Calu3 (cell line): ENCODE results near the gene MZF1. TPM values are rescaled to one million over a fixed set of nuclear protein-coding genes. Genes with fewer than 3 reads are reported as not detected.

Experiments
- BruUV-seq: library from RNA; stranded (reverse); fragments of 400-500 nt; replicated peaks from 2 replicates; lab custom pipeline; 2021; lab: Mats Ljungman, UMichigan
- CTCF ChIA-PET: fragments of 300-600 bp; sonication (Branson Sonifier 250); formaldehyde crosslinking; loops from one replicate; lab custom pipeline; 2022; ENCODE audit warnings: antibody characterized with exemption; lab: Charles Lee
- DNase-seq: peaks from one replicate; pipeline ENCODE4 v3.0.0; 2022
- H3K27ac Mint-ChIP-seq: one replicate; pipeline ENCODE4 v1.8.0; 2022; ENCODE audit warnings: mixed read lengths; ENCODE audit not compliant: unreplicated experiment
- H3K27me3 Mint-ChIP-seq: one replicate; pipeline ENCODE4 v1.8.0; 2022; ENCODE audit warnings: mixed read lengths; ENCODE audit not compliant: unreplicated experiment
- H3K36me3 Mint-ChIP-seq: one replicate; pipeline ENCODE4 v1.8.0; 2022; ENCODE audit warnings: mild to moderate bottlenecking, moderate library complexity, mixed read lengths; ENCODE audit not compliant: insufficient read depth, unreplicated experiment
- H3K4me1 Mint-ChIP-seq: one replicate; pipeline ENCODE4 v1.8.0; 2022; ENCODE audit warnings: mild to moderate bottlenecking, low read depth, mixed read lengths; ENCODE audit not compliant: unreplicated experiment
- H3K4me3 Mint-ChIP-seq: one replicate; pipeline ENCODE4 v1.8.0; 2022; ENCODE audit warnings: mild to moderate bottlenecking, low read depth, moderate library complexity, mixed read lengths; ENCODE audit not compliant: unreplicated experiment
- H3K9me3 Mint-ChIP-seq: one replicate; pipeline ENCODE4 v1.8.0; 2022; ENCODE audit warnings: low read depth, mixed read lengths; ENCODE audit not compliant: unreplicated experiment
- CTCF ChIP-seq: fragments of 200-600 bp; IDR thresholded peaks from one replicate; pipeline ENCODE4 v1.8.0; 2022; ENCODE audit warnings: antibody characterized with exemption; ENCODE audit not compliant: unreplicated experiment
- intact Hi-C: fragments of 100-400 bp; cut with micrococcal nuclease; formaldehyde crosslinking; loops from one replicate; pipeline ENCODE4 v1.10.0; 2022; ENCODE audit not compliant: unreplicated experiment
- total RNA-seq: library from RNA; stranded (reverse); gene quantifications from 2 replicates; pipeline ENCODE4 v1.2.3, GENCODE V29; 2022

MZF1 gene
- total RNA-seq, 1 experiment from 2014 or later, result 31.8 TPM

GRCh38 chr19:58585442-58586132 is 12.5 kb upstream of the MZF1 start:
- no peaks in the 10 kb centered on the region for H3K27me3 Mint-ChIP-seq
- DNase-seq, result no peak
- H3K4me1 Mint-ChIP-seq, result no peaks in the 10 kb centered on the region
- BruUV-seq, result no TSS peak
- H3K36me3 Mint-ChIP-seq, result peaks cover 18% of the 10 kb centered on the region
- intact Hi-C loops, result no loop called here
- no peaks in the 10 kb centered on the region for H3K9me3 Mint-ChIP-seq
- CTCF ChIA-PET, result no interaction called here
- no peak for TF ChIP-seq CTCF
- no peak overlapping the region for H3K27ac Mint-ChIP-seq
- H3K4me3 Mint-ChIP-seq, result no peak overlapping the region

GRCh38 chr19:58584498-58585441 is 11.6 kb upstream of the MZF1 start:
- TF ChIP-seq CTCF, result no peak
- Mint-ChIP-seq H3K4me3 (no peak overlapping the region), H3K27ac (no peak overlapping the region), H3K36me3 (peaks cover 18% of the 10 kb centered on the region), H3K9me3 (no peaks in the 10 kb centered on the region), H3K4me1 (no peaks in the 10 kb centered on the region), H3K27me3 (no peaks in the 10 kb centered on the region)
- CTCF ChIA-PET, result no interaction called here
- DNase-seq, result no peak
- intact Hi-C loops, result no loop called here
- no TSS peak for BruUV-seq

GRCh38 chr19:58582985-58583384 is 9.8 kb upstream of the MZF1 start:
- Mint-ChIP-seq H3K27ac (peak overlapping the region; percentile 38), H3K27me3 (no peaks in the 10 kb centered on the region), H3K36me3 (peaks cover 18% of the 10 kb centered on the region), H3K4me1 (no peaks in the 10 kb centered on the region), H3K9me3 (no peaks in the 10 kb centered on the region), H3K4me3 (no peak overlapping the region)
- no peak for DNase-seq
- CTCF ChIA-PET, result no interaction called here
- no TSS peak for BruUV-seq
- intact Hi-C loops, result no loop called here
- TF ChIP-seq CTCF, result no peak

- Mint-ChIP-seq H3K27me3 (no peaks in the 10 kb centered on the region), H3K36me3 (peaks cover 19% of the 10 kb centered on the region), H3K9me3 (no peaks in the 10 kb centered on the region), H3K4me1 (no peaks in the 10 kb centered on the region), H3K27ac (no peak overlapping the region), H3K4me3 (no peak overlapping the region)
- intact Hi-C loops, result no loop called here
- no peak for DNase-seq
- BruUV-seq, result no TSS peak
- no peak for TF ChIP-seq CTCF
- CTCF ChIA-PET, result interaction anchor here (0.6 kb wide), 1 partner anchor 15 kb away, joined by 6 read pairs; no protein-coding TSS in a partner anchor
Measured at GRCh38 chr19:58581227-58582141, 8.3 kb upstream of the MZF1 start.
